GM18502 (cell line): Measurements from ENCODE around the gene NKD1.
A peak's percentile ranks its signal among the peaks of the same experiment; 100 is the strongest.
"Not testable (repeated sequence)": the region's sequence is repeated elsewhere in the genome, so short reads cannot be mapped to it uniquely, and the experiment has no call there.

Experiments
- ATAC-seq: cut with Tn5 transposase; IDR thresholded peaks from one replicate; pipeline ENCODE4 v1.9.1; 2021; ENCODE audit warnings: mild to moderate bottlenecking; ENCODE audit not compliant: unreplicated experiment, poor library complexity

The NKD1 gene

GRCh38 chr16:50536258-50536645, 11.9 kb upstream of the NKD1 start:
- not testable (repeated sequence) for ATAC-seq

- no peak for ATAC-seq
Observed at GRCh38 chr16:50537533-50538290, 10.5 kb upstream of the NKD1 start.

- no peak for ATAC-seq
Observed at GRCh38 chr16:50538411-50539052, 9.7 kb upstream of the NKD1 start.

GRCh38 chr16:50539053-50539695, 9.0 kb upstream of the NKD1 start:
- ATAC-seq, result no peak

- no peak for ATAC-seq
Observed at GRCh38 chr16:50539822-50540710, 8.1 kb upstream of the NKD1 start.

GRCh38 chr16:50540711-50541007, 7.5 kb upstream of the NKD1 start:
- no peak for ATAC-seq

GRCh38 chr16:50542703-50543102, 5.5 kb upstream of the NKD1 start:
- ATAC-seq, result no peak

GRCh38 chr16:50546125-50546524, 2.1 kb upstream of the NKD1 start:
- ATAC-seq, result no peak

GRCh38 chr16:50547340-50548124, 664 bp upstream of the NKD1 start:
- peak; percentile 46 for ATAC-seq

- ATAC-seq, result no peak
Observed at GRCh38 chr16:50548909-50549560, 839 bp downstream of the NKD1 start.

GRCh38 chr16:50549561-50549915, 1.3 kb downstream of the NKD1 start:
- no peak for ATAC-seq

- no peak for ATAC-seq
Observed at GRCh38 chr16:50550035-50550434, 1.8 kb downstream of the NKD1 start.

- no peak for ATAC-seq
Observed at GRCh38 chr16:50550866-50551641, 2.9 kb downstream of the NKD1 start.

GRCh38 chr16:50552476-50553101, 4.4 kb downstream of the NKD1 start:
- ATAC-seq, result no peak

- no peak for ATAC-seq
Observed at GRCh38 chr16:50553182-50553710, 5.0 kb downstream of the NKD1 start.

GRCh38 chr16:50553731-50554360, 5.7 kb downstream of the NKD1 start:
- no peak for ATAC-seq

- no peak for ATAC-seq
Observed at GRCh38 chr16:50555269-50555875, 7.2 kb downstream of the NKD1 start.
